ENCODE results near the gene ITGA6.

Gene ITGA6

DNA sequence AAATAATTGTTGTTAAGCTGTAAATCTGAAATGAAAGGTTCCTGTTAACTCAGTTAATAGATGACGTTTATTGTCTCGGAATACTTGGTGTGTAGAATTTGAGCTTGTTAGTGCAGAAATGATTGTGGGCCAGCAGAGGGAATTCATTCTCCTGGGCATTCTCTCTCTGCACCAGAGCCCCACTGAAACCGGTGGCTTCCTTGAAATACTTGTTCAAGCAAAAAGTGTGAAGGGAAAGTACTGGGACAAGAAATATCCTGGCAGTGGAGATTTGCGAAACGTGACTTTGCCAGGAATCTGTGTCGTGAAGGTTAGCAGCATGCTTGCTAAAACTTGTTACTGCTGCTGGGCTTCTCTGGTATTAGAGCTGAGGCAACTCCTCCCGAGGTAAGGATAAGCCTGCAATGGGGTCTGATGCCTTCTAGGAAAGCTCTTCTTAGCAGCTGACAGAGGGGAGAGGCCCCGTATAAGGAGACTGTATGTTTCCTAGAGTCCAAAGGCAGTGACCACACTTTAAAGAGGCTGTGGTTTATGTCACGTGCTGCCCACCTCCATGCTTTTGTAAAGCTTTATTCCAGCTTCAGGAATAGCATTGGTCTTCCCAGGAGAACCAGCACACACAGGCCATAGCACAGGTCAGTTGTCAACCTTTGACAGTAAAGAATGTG lies 2.0 kb downstream of the ITGA6 start:
- H3K27ac ChIP-seq: no peak overlapping the region
- no peak for TF ChIP-seq CTCF (IDR thresholded peaks at IDR 0.05)

- TF ChIP-seq ZFX (IDR thresholded peaks at IDR 0.05; ENCODE audit: borderline replicate concordance): no peak
- TF ChIP-seq CTCF (IDR thresholded peaks at IDR 0.05): no peak
These were observed 2.6 kb downstream of the ITGA6 start for GRCh38 chr2:172430027-172430426.

GRCh38 chr2:172430678-172431077 lies 3.3 kb downstream of the ITGA6 start:
- no peak overlapping the region for H3K27ac ChIP-seq
- no peak for TF ChIP-seq ZFX (IDR thresholded peaks at IDR 0.05; ENCODE audit: borderline replicate concordance)
- TF ChIP-seq CTCF (IDR thresholded peaks at IDR 0.05): no peak

More at GRCh38 chr2:172430027-172430426, 2.6 kb downstream of the ITGA6 start:
- H3K27ac ChIP-seq: no peak overlapping the region

DNA sequence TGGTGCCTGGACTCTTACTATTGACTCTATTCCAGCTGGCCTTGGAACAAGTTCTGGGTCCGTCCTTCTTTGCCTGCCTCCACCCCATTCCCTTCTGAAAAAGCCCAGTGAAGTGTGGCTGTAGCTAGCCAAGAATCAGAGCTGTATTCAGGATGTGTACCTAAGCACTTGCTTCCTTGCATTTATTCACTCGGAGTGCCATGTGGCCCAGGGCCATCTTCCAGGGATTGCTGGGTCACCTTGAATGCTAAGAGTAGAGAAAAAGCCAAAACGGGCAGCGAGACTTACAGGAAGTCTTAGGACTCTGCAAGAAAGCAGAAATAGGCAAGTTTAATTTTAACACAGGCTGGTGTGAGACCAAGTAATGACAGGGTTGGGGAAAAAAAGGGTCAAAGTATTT lies 4.1 kb downstream of the ITGA6 start:
- H3K27ac ChIP-seq: no peak overlapping the region
- TF ChIP-seq ZFX (IDR thresholded peaks at IDR 0.05; ENCODE audit: borderline replicate concordance) (no peak), CTCF (IDR thresholded peaks at IDR 0.05) (no peak)

DNA sequence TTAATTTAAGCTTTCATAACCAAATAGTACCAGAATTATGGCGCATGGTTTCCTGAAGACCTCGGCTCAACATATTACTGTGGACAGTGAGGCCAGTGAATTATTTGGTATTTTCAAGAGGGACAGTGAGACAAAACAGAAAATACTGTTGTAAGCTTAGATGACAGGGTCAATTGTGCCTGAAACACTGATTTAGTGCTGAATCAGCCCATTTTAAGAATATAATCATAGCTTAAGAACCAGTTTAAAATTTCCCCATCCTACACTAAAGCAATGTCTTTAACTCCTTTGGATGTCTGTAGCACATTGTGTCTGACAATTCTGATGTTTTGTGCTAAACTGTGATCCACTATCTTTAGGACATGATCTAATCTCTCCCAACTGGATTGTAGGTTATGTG lies 4.6 kb downstream of the ITGA6 start:
- TF ChIP-seq CTCF (IDR thresholded peaks at IDR 0.05) (no peak), ZFX (IDR thresholded peaks at IDR 0.05; ENCODE audit: borderline replicate concordance) (no peak)
- no peak overlapping the region for H3K27ac ChIP-seq

DNA sequence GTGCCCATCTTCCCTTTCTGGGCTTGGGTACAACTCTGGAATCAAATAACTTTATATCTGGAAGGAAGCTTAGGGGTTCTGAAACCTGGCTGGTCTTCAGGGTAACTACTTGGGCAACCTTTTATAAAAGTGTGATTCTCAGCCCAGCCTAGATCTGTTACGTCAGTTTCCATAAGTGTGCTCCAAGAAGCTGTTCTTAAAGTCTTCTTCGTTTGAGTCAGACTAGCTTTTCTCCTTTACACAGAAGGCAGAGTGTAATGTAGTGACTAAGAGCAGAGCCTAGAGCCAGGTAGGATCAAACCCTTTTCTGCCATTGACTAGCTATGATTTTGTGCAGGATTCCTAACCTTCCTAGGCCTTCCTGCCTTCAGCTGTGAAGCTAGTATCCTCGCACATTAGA lies 5.8 kb downstream of the ITGA6 start:
- no peak overlapping the region for H3K27ac ChIP-seq
- TF ChIP-seq CTCF (IDR thresholded peaks at IDR 0.05) (no peak), ZFX (IDR thresholded peaks at IDR 0.05; ENCODE audit: borderline replicate concordance) (no peak)

DNA sequence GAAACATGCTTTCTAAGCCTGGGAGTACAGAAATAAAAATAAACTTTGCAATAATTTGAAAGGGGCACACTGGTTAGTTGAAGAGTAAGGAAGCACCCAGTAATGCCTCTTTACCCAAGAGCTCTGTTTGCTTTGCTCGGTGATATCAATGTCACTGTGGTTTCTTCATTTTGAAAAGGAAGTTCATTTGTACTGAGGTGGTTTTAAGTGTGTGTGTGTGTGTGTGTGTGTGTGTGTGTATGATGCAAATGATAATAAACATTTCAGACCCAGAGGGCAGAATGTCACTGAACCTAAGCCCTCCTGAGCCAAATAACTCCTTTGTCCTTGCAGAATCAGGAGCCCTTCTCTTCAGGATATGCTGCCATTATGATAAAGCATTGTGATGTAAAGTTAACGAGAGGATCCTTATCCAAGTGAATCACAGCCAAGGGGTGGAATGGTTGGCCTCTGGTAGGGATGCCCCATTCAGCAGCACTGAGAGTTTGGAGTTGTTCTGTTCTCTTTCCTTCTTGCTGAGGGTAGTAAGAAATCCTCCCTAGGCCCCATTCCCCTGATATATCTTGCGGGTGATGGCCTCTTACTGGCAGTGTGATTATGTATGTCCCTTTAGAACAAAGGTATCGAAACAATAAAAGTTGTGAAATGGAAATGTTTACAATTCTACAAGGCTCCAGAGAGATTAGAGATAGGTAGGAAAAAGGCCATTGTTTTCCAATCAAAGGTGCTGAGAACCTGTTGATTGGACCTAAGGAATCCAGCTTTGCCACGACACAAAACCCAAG lies 7.6 kb downstream of the ITGA6 start:
- TF ChIP-seq CTCF (IDR thresholded peaks at IDR 0.05) (no peak), ZFX (IDR thresholded peaks at IDR 0.05; ENCODE audit: borderline replicate concordance) (no peak)
- H3K27ac ChIP-seq: no peak overlapping the region

All from 22Rv1 (cell line).